LNCaP clone FGC (cell line): ENCODE measurements around the gene DHRS13.

ENCODE experiments used
- DNase-seq: peaks from one replicate; pipeline ENCODE4 v3.0.0-alpha.2; 2011; ENCODE audit warnings: low read depth
- H3K4me3 ChIP-seq: 2 replicates; pipeline ENCODE4 v1.5.1; 2011; ENCODE audit warnings: mild to moderate bottlenecking, low read depth, low read length, control low read depth
- TF ChIP-seq, protein P1 (sequence below): IDR thresholded peaks from 2 replicates; pipeline ENCODE4 v1.5.1; 2012; ENCODE audit warnings: mild to moderate bottlenecking; ENCODE audit not compliant: control insufficient read depth, insufficient read depth; ENCODE audit errors: extremely low read depth

The DHRS13 gene

GRCh38 chr17:28942925-28943324 lies 40.0 kb upstream of the DHRS13 start:
- peak; percentile 75 for DNase-seq
- TF ChIP-seq, protein P1, sequence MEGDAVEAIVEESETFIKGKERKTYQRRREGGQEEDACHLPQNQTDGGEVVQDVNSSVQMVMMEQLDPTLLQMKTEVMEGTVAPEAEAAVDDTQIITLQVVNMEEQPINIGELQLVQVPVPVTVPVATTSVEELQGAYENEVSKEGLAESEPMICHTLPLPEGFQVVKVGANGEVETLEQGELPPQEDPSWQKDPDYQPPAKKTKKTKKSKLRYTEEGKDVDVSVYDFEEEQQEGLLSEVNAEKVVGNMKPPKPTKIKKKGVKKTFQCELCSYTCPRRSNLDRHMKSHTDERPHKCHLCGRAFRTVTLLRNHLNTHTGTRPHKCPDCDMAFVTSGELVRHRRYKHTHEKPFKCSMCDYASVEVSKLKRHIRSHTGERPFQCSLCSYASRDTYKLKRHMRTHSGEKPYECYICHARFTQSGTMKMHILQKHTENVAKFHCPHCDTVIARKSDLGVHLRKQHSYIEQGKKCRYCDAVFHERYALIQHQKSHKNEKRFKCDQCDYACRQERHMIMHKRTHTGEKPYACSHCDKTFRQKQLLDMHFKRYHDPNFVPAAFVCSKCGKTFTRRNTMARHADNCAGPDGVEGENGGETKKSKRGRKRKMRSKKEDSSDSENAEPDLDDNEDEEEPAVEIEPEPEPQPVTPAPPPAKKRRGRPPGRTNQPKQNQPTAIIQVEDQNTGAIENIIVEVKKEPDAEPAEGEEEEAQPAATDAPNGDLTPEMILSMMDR, result no peak
- no peak overlapping the region for H3K4me3 ChIP-seq

- H3K4me3 ChIP-seq, result peak overlapping the region; percentile 27; the same call in 1 of the 2 replicates
- TF ChIP-seq, protein P1, result no peak
- DNase-seq, result peak; percentile 93
Observed at GRCh38 chr17:28941251-28941650, 38.4 kb upstream of the DHRS13 start.

GRCh38 chr17:28940675-28941074 lies 37.8 kb upstream of the DHRS13 start:
- TF ChIP-seq, protein P1, result no peak
- peak; percentile 84 for DNase-seq

GRCh38 chr17:28940142-28940541 lies 37.3 kb upstream of the DHRS13 start:
- TF ChIP-seq, protein P1, result no peak
- no peak for DNase-seq
- H3K4me3 ChIP-seq, result peak overlapping the region; percentile 27; the same call in 1 of the 2 replicates

More at GRCh38 chr17:28940675-28941074, 37.8 kb upstream of the DHRS13 start:
- H3K4me3 ChIP-seq, result peak overlapping the region; percentile 27; the same call in 1 of the 2 replicates

GRCh38 chr17:28938552-28938951 lies 35.7 kb upstream of the DHRS13 start:
- no peak overlapping the region for H3K4me3 ChIP-seq
- TF ChIP-seq, protein P1, result no peak
- no peak for DNase-seq

GRCh38 chr17:28937044-28937729 lies 34.3 kb upstream of the DHRS13 start:
- H3K4me3 ChIP-seq, result no peak overlapping the region
- DNase-seq, result peak; percentile 99
- TF ChIP-seq, protein P1, result no peak
